ENCODE measurements around the gene ADAMTSL1.
"Not testable (repeated sequence)": the region's sequence is repeated elsewhere in the genome, so short reads cannot be mapped to it uniquely, and the experiment has no call there.

The ADAMTSL1 gene

DNA sequence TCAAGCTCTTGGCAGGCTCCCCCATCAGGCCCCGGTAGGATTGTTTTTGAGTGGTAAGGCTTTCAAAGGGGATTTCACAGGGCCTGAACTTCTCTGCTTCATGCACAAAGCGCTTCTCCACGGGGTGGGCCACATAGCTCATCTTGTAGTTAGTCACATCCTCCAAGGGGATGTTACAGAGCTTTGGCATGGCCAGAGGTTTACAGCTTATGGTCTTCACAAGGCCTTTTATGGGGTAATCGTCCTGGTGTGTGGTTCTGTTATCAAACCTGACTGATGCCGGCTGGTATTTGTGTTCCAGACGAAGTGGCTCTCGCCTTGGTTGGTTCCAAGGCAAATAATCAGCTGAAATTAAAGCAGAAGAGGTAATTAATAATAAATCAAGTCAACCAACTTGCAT lies 454.8 kb downstream of the ADAMTSL1 start:
- H3K9me3 ChIP-seq (replicated peaks; ENCODE audit: low read length): no peaks in the 10 kb centered on the region
- H3K4me3 ChIP-seq (ENCODE audit: low read length): no peak overlapping the region
- H3K4me1 ChIP-seq (ENCODE audit: control insufficient read depth, insufficient read depth, low read length): no peaks in the 10 kb centered on the region
- no peak overlapping the region for H3K9ac ChIP-seq (ENCODE audit: low read depth, low read length)
- no peaks in the 10 kb centered on the region for H3K27me3 ChIP-seq (ENCODE audit: control insufficient read depth, insufficient read depth, low read length)
- H3K4me2 ChIP-seq (ENCODE audit: low read length): no peak overlapping the region
- H3K36me3 ChIP-seq (ENCODE audit: insufficient read depth, low read length): no peaks in the 10 kb centered on the region

DNA sequence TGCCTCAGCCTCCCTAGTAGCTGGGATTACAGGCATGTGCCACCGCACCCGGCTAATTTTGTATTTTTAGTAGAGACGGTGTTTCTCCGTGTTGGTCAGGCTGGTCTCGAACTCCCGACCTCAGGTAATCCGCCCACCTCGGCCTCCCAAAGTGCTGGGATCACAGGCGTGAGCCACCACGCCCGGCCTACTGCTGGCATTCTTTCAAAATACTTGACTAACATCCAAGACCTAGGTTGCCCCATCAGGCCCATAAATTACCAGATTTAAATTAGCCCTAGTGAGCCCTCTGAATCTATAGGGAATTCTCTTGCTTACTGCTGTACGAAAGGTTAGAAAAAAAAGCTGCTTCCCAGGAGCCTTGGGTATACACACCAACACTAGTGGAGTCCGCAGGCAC lies 456.7 kb downstream of the ADAMTSL1 start:
- not testable (repeated sequence) for H3K9me3 ChIP-seq (replicated peaks; ENCODE audit: low read length); H3K4me2 ChIP-seq (ENCODE audit: low read length)

DNA sequence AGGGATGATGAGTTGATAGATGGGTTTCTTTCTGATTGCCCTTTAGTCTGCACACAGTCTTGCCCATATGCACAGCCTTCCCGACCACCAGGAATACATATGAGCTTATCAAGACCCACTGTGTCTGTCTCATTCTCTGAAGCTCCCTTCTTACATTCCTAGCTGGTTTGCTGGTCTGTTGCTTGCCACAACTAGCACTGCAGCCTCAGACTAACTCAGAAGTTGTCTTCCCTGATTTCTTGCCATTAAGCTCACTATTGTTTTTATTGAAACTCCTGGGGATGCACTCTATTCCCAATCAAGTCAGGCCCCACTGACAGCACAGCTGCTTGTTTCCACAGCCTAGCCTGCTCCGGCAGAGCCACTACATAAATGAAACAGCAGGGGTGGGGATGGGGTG lies 461.6 kb downstream of the ADAMTSL1 start:
- Histone ChIP-seq H3K36me3 (ENCODE audit: insufficient read depth, low read length) (no peaks in the 10 kb centered on the region), H3K4me3 (ENCODE audit: low read length) (no peak overlapping the region), H3K9ac (ENCODE audit: low read depth, low read length) (no peak overlapping the region), H3K4me1 (ENCODE audit: control insufficient read depth, insufficient read depth, low read length) (no peaks in the 10 kb centered on the region), H3K9me3 (replicated peaks; ENCODE audit: low read length) (no peaks in the 10 kb centered on the region), H3K4me2 (ENCODE audit: low read length) (no peak overlapping the region), H3K27me3 (ENCODE audit: control insufficient read depth, insufficient read depth, low read length) (peaks cover 10% of the 10 kb centered on the region)

More for the DNA sequence above, 456.7 kb downstream of the ADAMTSL1 start:
- not testable (repeated sequence) for H3K4me3 ChIP-seq (ENCODE audit: low read length); H3K9ac ChIP-seq (ENCODE audit: low read depth, low read length); H3K4me1 ChIP-seq (ENCODE audit: control insufficient read depth, insufficient read depth, low read length); H3K27me3 ChIP-seq (ENCODE audit: control insufficient read depth, insufficient read depth, low read length); H3K36me3 ChIP-seq (ENCODE audit: insufficient read depth, low read length)

DNA sequence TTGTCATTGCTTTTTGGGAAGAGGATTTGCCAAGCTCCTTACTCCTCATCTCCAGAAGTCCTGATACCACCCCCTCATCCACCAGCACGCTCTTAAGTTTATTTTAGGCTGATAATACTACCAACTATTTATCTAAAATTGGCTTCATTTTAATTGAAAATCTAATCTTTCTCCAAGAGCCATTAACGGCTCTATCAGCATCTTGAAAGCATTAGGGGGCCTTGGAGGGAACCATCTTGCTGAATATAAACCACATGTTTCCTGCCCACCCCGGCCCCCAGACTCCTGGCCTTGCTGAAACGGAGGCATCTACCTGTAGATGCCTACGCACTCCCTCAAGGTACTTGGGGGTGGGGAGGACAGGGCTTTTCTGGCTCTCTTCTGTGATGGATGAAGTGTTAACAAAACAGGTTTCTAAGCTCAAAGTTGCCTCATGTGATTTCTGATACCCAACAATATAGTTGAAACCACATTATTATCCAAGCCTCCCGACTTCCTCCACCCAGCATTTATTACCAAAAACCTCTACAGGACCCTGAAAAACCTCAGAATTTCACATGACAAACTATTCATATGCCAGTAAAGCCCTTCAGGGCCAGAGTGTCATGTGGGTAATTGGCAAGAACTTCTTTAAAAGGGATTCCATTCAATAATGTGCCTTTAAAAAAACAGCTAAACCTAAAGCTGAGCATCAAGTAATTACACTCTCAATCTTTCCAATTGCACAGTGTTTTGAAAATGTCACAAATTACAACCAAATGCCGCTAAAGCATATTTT lies 462.3 kb downstream of the ADAMTSL1 start:
- peaks cover 10% of the 10 kb centered on the region for H3K27me3 ChIP-seq (ENCODE audit: control insufficient read depth, insufficient read depth, low read length)

DNA sequence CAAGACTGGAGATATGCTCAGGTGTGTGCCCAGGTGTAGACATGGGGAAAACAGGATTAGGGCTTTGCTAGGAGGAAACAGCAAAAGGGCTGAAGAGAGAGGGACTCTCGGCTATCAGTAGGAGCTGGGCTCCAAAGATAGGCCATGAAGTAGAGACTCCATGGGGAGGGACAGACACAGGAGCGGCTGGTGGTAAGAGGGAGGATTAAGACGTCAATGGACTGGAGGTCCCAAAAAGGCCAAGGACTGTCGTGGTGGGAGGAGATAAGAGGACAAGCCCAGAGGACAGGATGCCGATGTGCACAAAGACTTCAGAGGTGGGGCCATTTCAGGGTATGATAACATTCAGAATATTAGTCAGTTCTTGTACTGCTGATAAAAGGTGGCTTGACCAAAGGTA lies 466.0 kb downstream of the ADAMTSL1 start:
- H3K36me3 ChIP-seq (ENCODE audit: insufficient read depth, low read length): no peaks in the 10 kb centered on the region
- H3K4me2 ChIP-seq (ENCODE audit: low read length): no peak overlapping the region
- no peaks in the 10 kb centered on the region for H3K9me3 ChIP-seq (replicated peaks; ENCODE audit: low read length)
- no peak overlapping the region for H3K9ac ChIP-seq (ENCODE audit: low read depth, low read length)
- H3K4me1 ChIP-seq (ENCODE audit: control insufficient read depth, insufficient read depth, low read length): no peaks in the 10 kb centered on the region
- H3K4me3 ChIP-seq (ENCODE audit: low read length): no peak overlapping the region
- peaks cover 15% of the 10 kb centered on the region for H3K27me3 ChIP-seq (ENCODE audit: control insufficient read depth, insufficient read depth, low read length)

More for the DNA sequence above, 462.3 kb downstream of the ADAMTSL1 start:
- no peaks in the 10 kb centered on the region for H3K4me1 ChIP-seq (ENCODE audit: control insufficient read depth, insufficient read depth, low read length)
- H3K4me2 ChIP-seq (ENCODE audit: low read length): no peak overlapping the region
- no peaks in the 10 kb centered on the region for H3K36me3 ChIP-seq (ENCODE audit: insufficient read depth, low read length)
- no peaks in the 10 kb centered on the region for H3K9me3 ChIP-seq (replicated peaks; ENCODE audit: low read length)
- H3K4me3 ChIP-seq (ENCODE audit: low read length): no peak overlapping the region
- no peak overlapping the region for H3K9ac ChIP-seq (ENCODE audit: low read depth, low read length)

DNA sequence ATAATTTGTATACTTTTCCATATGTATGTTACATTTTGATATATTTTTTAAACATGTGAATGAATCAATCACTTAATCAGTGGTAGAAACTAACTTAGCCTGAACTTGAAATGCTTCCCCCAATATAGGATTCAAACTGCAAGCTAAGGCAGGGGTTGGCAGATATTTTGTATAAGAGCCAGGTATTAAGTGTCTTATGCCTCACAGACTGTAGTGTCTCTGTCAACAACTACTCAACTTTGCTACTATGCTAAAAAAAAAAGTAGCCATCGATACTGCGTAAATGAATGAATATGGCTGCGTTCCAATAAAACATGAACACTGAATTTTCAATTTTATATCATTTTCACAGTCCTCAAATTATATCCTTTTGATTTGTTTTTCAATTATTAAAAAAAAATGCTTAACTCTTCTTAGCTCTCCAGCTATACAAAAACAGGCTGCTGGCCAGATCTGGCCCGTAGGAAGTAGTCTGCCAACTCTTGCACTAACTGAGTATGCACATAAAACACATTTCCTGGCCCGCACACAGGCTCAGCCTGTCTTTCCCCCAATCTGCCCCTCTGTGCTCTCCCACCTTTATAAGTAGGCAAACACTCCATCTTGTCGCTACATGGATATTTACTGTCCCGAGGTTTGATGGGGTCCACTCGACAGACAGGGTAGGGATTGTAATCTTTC lies 467.2 kb downstream of the ADAMTSL1 start:
- H3K9ac ChIP-seq (ENCODE audit: low read depth, low read length): no peak overlapping the region
- no peaks in the 10 kb centered on the region for H3K36me3 ChIP-seq (ENCODE audit: insufficient read depth, low read length)
- H3K4me2 ChIP-seq (ENCODE audit: low read length): no peak overlapping the region
- H3K9me3 ChIP-seq (replicated peaks; ENCODE audit: low read length): no peaks in the 10 kb centered on the region
- H3K4me3 ChIP-seq (ENCODE audit: low read length): no peak overlapping the region
- H3K27me3 ChIP-seq (ENCODE audit: control insufficient read depth, insufficient read depth, low read length): peaks cover 13% of the 10 kb centered on the region
- no peaks in the 10 kb centered on the region for H3K4me1 ChIP-seq (ENCODE audit: control insufficient read depth, insufficient read depth, low read length)

DNA sequence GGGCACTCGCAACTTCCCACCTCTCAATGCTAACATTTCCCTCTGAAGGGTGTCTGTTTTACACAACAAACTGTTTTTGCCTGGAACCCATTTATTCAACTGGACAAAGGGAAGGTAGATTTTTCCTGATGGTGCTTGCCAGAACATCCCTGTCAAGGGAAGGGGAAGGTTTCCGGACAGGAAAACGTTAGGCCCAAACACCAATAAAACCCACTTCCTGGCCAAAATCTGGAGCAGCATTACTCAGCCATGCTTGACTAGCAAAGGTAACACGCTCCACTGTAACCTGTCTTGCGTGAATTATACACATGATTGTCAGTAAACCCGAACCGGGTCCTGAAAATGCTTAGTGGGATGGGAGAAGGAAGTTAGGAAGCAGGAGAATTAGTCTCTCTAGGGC lies 468.8 kb downstream of the ADAMTSL1 start:
- Histone ChIP-seq H3K36me3 (ENCODE audit: insufficient read depth, low read length) (no peaks in the 10 kb centered on the region), H3K4me1 (ENCODE audit: control insufficient read depth, insufficient read depth, low read length) (no peaks in the 10 kb centered on the region), H3K4me2 (ENCODE audit: low read length) (no peak overlapping the region), H3K27me3 (ENCODE audit: control insufficient read depth, insufficient read depth, low read length) (peaks cover 24% of the 10 kb centered on the region), H3K9ac (ENCODE audit: low read depth, low read length) (no peak overlapping the region), H3K9me3 (replicated peaks; ENCODE audit: low read length) (no peaks in the 10 kb centered on the region), H3K4me3 (ENCODE audit: low read length) (no peak overlapping the region)

DNA sequence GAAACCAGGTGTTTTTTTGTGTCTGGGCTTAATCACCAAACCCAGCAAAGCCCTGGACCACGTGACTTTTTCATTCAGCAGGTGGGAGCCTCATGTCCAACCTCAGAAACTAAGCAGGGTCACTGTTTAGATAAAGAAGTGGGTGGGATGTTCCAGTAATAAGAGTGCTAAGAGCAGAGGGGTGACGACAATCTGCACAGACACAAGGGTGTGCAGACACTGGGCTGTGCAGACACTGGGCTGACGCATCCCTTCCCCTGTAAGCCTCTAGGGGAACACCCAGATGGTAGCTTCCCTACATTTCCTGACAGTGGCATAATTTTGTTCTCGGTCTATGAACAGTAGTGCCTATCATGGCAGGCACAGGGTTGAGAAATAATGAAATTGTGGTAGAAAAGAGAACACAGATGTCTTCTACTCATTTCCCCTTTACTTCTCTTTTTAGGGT lies 474.0 kb downstream of the ADAMTSL1 start:
- no peak overlapping the region for H3K4me2 ChIP-seq (ENCODE audit: low read length)
- H3K9ac ChIP-seq (ENCODE audit: low read depth, low read length): no peak overlapping the region
- no peaks in the 10 kb centered on the region for H3K4me1 ChIP-seq (ENCODE audit: control insufficient read depth, insufficient read depth, low read length)

DNA sequence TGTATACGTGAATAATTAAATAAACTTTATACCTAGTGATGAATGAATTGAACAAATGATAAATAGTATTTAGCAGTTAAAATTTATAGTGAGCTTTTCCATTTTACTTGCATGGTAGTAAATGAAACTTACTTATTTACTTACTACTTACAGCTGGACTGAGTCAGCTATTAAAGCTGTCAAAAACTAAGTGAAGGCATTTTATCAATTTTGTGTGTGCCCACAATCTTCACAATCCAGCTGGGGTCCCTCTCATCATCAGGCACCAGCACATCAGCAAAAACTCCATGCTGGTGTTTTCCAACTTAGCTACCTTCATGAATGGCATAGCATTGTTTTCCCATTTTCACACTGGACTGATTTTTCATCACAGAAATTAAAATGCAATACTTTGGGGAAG lies 478.0 kb downstream of the ADAMTSL1 start:
- no peak overlapping the region for H3K4me2 ChIP-seq (ENCODE audit: low read length)
- H3K4me1 ChIP-seq (ENCODE audit: control insufficient read depth, insufficient read depth, low read length): no peaks in the 10 kb centered on the region
- H3K9me3 ChIP-seq (replicated peaks; ENCODE audit: low read length): no peaks in the 10 kb centered on the region
- no peak overlapping the region for H3K4me3 ChIP-seq (ENCODE audit: low read length)
- no peak overlapping the region for H3K9ac ChIP-seq (ENCODE audit: low read depth, low read length)
- no peaks in the 10 kb centered on the region for H3K36me3 ChIP-seq (ENCODE audit: insufficient read depth, low read length)
- peaks cover 54% of the 10 kb centered on the region for H3K27me3 ChIP-seq (ENCODE audit: control insufficient read depth, insufficient read depth, low read length)

More for the DNA sequence above, 474.0 kb downstream of the ADAMTSL1 start:
- Histone ChIP-seq H3K9me3 (replicated peaks; ENCODE audit: low read length) (no peaks in the 10 kb centered on the region), H3K36me3 (ENCODE audit: insufficient read depth, low read length) (no peaks in the 10 kb centered on the region), H3K4me3 (ENCODE audit: low read length) (no peak overlapping the region), H3K27me3 (ENCODE audit: control insufficient read depth, insufficient read depth, low read length) (peaks cover 55% of the 10 kb centered on the region)

DNA sequence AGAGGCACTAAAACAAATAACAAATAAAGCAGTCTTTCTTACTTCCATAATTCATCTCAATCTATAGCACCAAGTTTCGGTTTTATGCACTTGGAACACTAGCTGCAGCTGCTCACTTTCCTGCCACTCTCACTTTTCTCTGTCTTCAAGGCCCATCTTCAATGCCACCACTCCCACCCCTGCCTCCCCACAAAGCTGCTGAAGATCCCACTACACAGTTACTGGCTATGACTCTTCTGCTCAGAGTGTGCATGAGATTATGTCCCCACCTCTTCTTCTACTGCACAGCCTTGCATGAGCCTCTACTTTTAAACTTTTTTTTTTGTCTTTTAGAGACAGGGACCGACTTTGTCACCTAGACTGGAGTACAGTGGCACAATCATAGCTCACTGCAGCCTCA lies 481.7 kb downstream of the ADAMTSL1 start:
- Histone ChIP-seq H3K4me3 (ENCODE audit: low read length) (no peak overlapping the region), H3K27me3 (ENCODE audit: control insufficient read depth, insufficient read depth, low read length) (peaks cover 56% of the 10 kb centered on the region), H3K9me3 (replicated peaks; ENCODE audit: low read length) (no peaks in the 10 kb centered on the region), H3K9ac (ENCODE audit: low read depth, low read length) (no peak overlapping the region), H3K4me1 (ENCODE audit: control insufficient read depth, insufficient read depth, low read length) (no peaks in the 10 kb centered on the region), H3K36me3 (ENCODE audit: insufficient read depth, low read length) (no peaks in the 10 kb centered on the region), H3K4me2 (ENCODE audit: low read length) (no peak overlapping the region)
